Measurements from ENCODE around the gene AMY1B.
"Not testable (repeated sequence)": the region's sequence is repeated elsewhere in the genome, so short reads cannot be mapped to it uniquely, and the experiment has no call there.

The AMY1B gene

DNA sequence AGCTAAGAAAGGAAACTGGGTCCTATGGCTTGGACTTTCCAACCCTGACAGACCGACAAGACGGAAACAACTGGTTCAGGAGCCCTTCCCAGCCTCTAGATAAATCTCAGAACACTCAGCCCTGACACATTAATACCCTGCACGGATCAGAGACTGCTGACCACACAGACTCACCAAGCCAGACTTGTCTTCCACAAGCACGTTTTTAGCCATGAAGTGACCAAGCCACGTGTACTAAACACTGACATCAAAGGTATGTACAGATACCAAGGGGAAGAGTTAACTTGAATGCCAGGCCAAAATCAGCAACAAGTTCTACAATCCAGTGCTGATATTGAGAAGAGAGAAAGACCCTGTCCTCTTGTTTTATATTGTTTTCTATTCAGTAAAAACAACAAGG, at the start of gene AMY1B:
Gene AMY1B, minus strand, starts transcription at position 101 of the 400 bp plus-strand sequence. CDS start 571 bp downstream, outside the sequence.
- not testable (repeated sequence) for DNase-seq (ENCODE audit: low read depth); H3K4me3 ChIP-seq (ENCODE audit: low read depth, low read length)

GRCh38 chr1:103745040-103745439, 49.0 kb upstream of the AMY1B start:
- DNase-seq (ENCODE audit: low read depth); H3K4me3 ChIP-seq (ENCODE audit: low read depth, low read length): not testable (repeated sequence)

- DNase-seq (ENCODE audit: low read depth); H3K4me3 ChIP-seq (ENCODE audit: low read depth, low read length): not testable (repeated sequence)
Observed at GRCh38 chr1:103744449-103744848, 48.4 kb upstream of the AMY1B start.

DNA sequence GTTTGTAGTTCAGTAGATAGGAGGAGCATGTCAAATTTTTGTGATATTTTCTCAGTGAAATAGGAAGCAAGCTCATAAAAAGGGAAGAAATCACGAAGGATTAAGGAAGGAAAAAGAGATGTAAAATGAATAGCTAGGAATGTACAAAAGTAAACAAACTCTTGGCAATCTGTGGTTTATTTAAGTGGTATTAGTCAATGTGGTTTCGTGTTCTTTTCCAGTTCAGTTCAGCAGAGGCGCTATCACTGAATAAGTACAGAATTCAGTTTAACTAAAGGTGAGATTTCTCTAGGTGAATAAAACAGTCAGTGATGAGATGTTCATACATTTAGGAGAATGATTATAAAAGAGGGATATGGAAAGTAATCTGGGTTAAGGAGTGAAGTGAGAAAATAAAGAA, 42.0 kb upstream of the AMY1B start:
- not testable (repeated sequence) for H3K4me3 ChIP-seq (ENCODE audit: low read depth, low read length); DNase-seq (ENCODE audit: low read depth)

- DNase-seq (ENCODE audit: low read depth) = not testable (repeated sequence)
Observed at GRCh38 chr1:103735334-103735733, 39.3 kb upstream of the AMY1B start.

DNA sequence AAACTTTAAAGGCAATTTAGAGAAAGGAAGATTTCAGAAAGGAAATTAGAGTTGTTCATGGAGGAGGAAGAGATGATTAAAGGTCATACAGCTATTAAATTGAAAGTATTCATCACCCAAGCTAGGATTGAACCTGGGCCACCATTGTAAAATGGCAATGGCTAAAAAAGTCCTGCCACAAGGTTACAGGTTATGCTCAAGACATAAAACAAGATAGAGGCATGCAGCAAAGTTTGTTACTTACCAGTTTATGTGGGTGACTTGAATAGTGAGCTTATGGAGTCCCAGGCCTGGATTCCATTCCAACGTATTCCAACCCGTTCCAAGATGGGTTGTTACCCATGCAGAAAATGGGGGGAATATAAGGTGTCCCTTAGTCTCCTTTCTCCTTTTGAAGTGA, 25.5 kb upstream of the AMY1B start:
- not testable (repeated sequence) for DNase-seq (ENCODE audit: low read depth); H3K4me3 ChIP-seq (ENCODE audit: low read depth, low read length)

More at GRCh38 chr1:103735334-103735733, 39.3 kb upstream of the AMY1B start:
- H3K4me3 ChIP-seq (ENCODE audit: low read depth, low read length) = not testable (repeated sequence)

DNA sequence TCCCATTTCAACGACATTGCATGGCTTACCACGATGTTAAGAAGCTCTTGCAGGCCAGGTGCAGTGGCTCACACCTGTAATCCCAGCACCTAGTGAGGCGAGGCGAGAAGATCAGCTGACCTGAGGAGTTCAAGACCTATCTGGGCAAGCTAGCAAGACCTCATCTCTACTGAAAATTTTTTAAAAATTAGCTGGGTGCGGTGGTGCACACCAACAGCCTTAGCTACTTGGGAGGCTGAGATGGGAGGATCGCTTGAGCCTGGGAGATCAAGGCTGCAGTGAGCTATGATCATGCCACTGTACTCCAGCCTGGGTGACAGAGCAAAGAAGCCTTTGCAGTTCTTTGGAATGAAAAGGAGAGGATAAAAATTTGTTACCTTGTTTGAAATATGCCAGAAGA, 21.4 kb upstream of the AMY1B start:
- H3K4me3 ChIP-seq (ENCODE audit: low read depth, low read length); DNase-seq (ENCODE audit: low read depth): not testable (repeated sequence)

DNA sequence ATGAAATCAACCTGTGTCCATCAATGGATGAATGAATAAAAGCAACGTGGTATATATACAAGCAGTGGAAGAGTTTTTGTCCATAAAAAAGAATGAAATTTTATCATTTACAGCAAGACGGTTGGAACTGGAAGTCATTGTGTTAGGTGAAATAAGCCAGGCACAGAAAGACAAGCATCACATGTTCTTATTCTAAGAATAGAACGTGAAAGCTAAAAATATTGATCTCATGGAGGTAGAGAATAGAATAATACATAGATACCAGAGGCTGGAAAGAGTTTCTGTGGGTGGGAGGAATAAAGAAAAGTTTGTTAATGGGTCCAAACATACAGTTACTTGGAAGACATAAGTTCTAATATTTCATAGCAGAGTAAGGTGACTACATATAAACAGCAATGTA, 14.4 kb upstream of the AMY1B start:
- not testable (repeated sequence) for H3K4me3 ChIP-seq (ENCODE audit: low read depth, low read length); DNase-seq (ENCODE audit: low read depth)

DNA sequence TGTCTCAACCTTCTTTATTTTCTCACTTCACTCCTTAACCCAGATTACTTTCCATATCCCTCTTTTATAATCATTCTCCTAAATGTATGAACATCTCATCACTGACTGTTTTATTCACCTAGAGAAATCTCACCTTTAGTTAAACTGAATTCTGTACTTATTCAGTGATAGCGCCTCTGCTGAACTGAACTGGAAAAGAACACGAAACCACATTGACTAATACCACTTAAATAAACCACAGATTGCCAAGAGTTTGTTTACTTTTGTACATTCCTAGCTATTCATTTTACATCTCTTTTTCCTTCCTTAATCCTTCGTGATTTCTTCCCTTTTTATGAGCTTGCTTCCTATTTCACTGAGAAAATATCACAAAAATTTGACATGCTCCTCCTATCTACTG, 11.7 kb upstream of the AMY1B start:
- DNase-seq (ENCODE audit: low read depth); H3K4me3 ChIP-seq (ENCODE audit: low read depth, low read length): not testable (repeated sequence)

GRCh38 chr1:103701256-103701655, 5.2 kb upstream of the AMY1B start:
- H3K4me3 ChIP-seq (ENCODE audit: low read depth, low read length); DNase-seq (ENCODE audit: low read depth): not testable (repeated sequence)

- DNase-seq (ENCODE audit: low read depth); H3K4me3 ChIP-seq (ENCODE audit: low read depth, low read length): not testable (repeated sequence)
Observed at GRCh38 chr1:103700669-103701068, 4.7 kb upstream of the AMY1B start.

- not testable (repeated sequence) for DNase-seq (ENCODE audit: low read depth); H3K4me3 ChIP-seq (ENCODE audit: low read depth, low read length)
Observed at GRCh38 chr1:103697430-103697829, 1.4 kb upstream of the AMY1B start.

DNA sequence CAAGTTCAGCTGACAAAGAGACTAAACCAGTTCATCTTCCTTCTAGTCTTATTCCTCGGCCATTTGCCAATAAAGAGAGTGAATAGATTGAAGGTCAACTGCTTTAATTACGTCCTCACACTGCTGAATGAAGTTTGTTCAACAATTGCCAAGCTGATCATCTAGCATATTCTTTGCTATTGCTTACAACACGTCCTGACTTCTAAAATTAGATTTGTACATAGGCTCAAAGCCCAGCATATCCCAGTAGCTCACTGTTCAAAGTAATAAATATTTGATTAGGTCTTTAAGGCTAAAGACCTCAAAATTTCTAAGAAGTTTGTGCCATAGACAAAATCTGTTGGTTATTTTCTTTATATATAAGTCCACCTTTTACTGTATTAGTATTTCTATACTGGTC, 19.7 kb downstream of the AMY1B start:
- not testable (repeated sequence) for H3K4me3 ChIP-seq (ENCODE audit: low read depth, low read length); DNase-seq (ENCODE audit: low read depth)

- H3K4me3 ChIP-seq (ENCODE audit: low read depth, low read length); DNase-seq (ENCODE audit: low read depth): not testable (repeated sequence)
Observed at GRCh38 chr1:103655460-103655859, 40.5 kb downstream of the AMY1B start, which contains the start of gene AMY1A. Gene AMY1A, plus strand, starts transcription at chr1:103655760. Its CDS starts 571 bp downstream, at chr1:103656331.

GRCh38 chr1:103654133-103654532, 41.9 kb downstream of the AMY1B start:
- not testable (repeated sequence) for H3K4me3 ChIP-seq (ENCODE audit: low read depth, low read length); DNase-seq (ENCODE audit: low read depth)

GRCh38 chr1:103650889-103651288, 45.1 kb downstream of the AMY1B start:
- DNase-seq (ENCODE audit: low read depth); H3K4me3 ChIP-seq (ENCODE audit: low read depth, low read length): not testable (repeated sequence)

- not testable (repeated sequence) for H3K4me3 ChIP-seq (ENCODE audit: low read depth, low read length); DNase-seq (ENCODE audit: low read depth)
Observed at GRCh38 chr1:103650305-103650704, 45.7 kb downstream of the AMY1B start.

DNA sequence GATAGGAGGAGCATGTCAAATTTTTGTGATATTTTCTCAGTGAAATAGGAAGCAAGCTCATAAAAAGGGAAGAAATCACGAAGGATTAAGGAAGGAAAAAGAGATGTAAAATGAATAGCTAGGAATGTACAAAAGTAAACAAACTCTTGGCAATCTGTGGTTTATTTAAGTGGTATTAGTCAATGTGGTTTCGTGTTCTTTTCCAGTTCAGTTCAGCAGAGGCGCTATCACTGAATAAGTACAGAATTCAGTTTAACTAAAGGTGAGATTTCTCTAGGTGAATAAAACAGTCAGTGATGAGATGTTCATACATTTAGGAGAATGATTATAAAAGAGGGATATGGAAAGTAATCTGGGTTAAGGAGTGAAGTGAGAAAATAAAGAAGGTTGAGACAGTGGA, 52.1 kb downstream of the AMY1B start:
- not testable (repeated sequence) for H3K4me3 ChIP-seq (ENCODE audit: low read depth, low read length); DNase-seq (ENCODE audit: low read depth)

GRCh38 chr1:103641194-103641593, 54.8 kb downstream of the AMY1B start:
- DNase-seq (ENCODE audit: low read depth); H3K4me3 ChIP-seq (ENCODE audit: low read depth, low read length): not testable (repeated sequence)
